ENCODE data around the gene TTC17.

Gene TTC17

DNA sequence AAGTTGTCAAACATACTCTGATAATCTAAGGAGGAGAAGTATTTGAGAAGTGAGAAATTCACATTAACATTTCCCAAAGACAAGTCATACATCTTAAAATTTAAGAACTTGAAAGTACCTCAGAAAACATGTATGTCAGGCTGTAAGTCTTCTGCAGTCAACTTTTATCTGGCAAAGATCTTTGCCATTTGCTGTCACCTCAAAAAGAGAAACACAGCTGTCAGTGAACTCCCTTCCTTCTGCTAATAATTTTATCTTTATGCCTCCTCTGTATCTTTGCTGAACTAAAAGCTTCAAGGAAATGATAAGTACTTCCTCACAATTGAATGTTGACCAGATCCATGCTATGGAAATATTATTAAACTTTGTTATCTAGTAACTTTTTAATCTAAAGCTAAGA, 18.7 kb downstream of the TTC17 start (continued):
- TF ChIP-seq, protein P1, sequence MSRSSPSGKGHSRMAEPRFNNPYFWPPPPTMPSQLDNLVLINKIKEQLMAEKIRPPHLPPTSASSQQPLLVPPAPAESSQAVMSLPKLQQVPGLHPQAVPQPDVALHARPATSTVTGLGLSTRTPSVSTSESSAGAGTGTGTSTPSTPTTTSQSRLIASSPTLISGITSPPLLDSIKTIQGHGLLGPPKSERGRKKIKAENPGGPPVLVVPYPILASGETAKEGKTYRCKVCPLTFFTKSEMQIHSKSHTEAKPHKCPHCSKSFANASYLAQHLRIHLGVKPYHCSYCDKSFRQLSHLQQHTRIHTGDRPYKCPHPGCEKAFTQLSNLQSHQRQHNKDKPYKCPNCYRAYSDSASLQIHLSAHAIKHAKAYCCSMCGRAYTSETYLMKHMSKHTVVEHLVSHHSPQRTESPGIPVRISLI (tag by site-specific recombination; IDR thresholded peaks at IDR 0.05), result no peak
- TF ChIP-seq, protein P2, sequence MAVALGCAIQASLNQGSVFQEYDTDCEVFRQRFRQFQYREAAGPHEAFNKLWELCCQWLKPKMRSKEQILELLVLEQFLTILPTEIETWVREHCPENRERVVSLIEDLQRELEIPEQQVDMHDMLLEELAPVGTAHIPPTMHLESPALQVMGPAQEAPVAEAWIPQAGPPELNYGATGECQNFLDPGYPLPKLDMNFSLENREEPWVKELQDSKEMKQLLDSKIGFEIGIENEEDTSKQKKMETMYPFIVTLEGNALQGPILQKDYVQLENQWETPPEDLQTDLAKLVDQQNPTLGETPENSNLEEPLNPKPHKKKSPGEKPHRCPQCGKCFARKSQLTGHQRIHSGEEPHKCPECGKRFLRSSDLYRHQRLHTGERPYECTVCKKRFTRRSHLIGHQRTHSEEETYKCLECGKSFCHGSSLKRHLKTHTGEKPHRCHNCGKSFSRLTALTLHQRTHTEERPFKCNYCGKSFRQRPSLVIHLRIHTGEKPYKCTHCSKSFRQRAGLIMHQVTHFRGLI (tag by site-specific recombination; IDR thresholded peaks at IDR 0.05), result no peak
- no peak for TF ChIP-seq ZNF626 (tag by site-specific recombination; IDR thresholded peaks at IDR 0.05)
- no peak for TF ChIP-seq ZBTB7A (tag by site-specific recombination; IDR thresholded peaks at IDR 0.05; ENCODE audit: low read depth)
- no peak for TF ChIP-seq ZNF223 (tag by site-specific recombination; IDR thresholded peaks at IDR 0.05)
- TF ChIP-seq ZBTB48 (tag by site-specific recombination; IDR thresholded peaks at IDR 0.05), result no peak
- TF ChIP-seq ZNF529 (tag by site-specific recombination; IDR thresholded peaks at IDR 0.05; ENCODE audit: insufficient replicate concordance), result no peak
- no peak for TF ChIP-seq TCF7L2 (IDR thresholded peaks at IDR 0.05; ENCODE audit: borderline replicate concordance, low read depth, low read length)
- no peak for TF ChIP-seq GFI1B (tag by site-specific recombination; IDR thresholded peaks at IDR 0.05)

DNA sequence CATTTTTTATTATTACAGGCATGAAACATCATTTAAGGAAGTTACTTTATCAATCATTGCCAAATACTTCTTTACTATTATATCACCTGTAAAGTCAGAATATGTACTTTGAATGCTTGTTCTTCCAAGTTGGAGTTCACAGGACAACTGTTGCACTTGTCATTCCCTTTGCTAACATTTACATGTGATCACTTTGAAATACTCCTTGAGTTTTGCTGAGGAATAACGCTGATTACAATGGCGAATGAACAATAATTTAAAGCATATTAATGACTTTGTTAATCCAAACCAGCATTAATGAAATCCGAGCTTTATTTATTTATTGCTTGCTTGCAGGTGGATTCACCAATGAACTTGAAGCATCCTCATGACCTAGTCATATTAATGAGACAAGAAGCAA, 20.2 kb downstream of the TTC17 start:
- ChIA-PET CTCF (interaction anchor here (1.4 kb wide), 1 partner anchor 67 kb away, joined by 3 read pairs; no protein-coding TSS in a partner anchor), POLR2A (interaction anchor here (1.2 to 1.3 kb wide), 2 partner anchors 20 to 67 kb away, joined by 3 read pairs; partner anchors contain the start of genes API5 and TTC17)
- no peaks in the 10 kb centered on the region for H3K4me1 ChIP-seq (ENCODE audit: control insufficient read depth, insufficient read depth, low read length)
- H3K36me3 ChIP-seq (ENCODE audit: control insufficient read depth in 2 of 2, insufficient read depth in 1 of 2, low read length in 2 of 2), result peaks cover 0 to 10% of the 10 kb centered on the region in 2 experiments; a peak in 2 of 3 replicates
- H3K4me3 ChIP-seq (ENCODE audit: low read depth, low read length), result no peak overlapping the region
- no peaks in the 10 kb centered on the region for H3K9me3 ChIP-seq (ENCODE audit: control insufficient read depth, insufficient read depth, low read depth, low read length)
- H3K27ac ChIP-seq (ENCODE audit: extremely low read depth, low read depth, low read length), result no peak overlapping the region
- TF ChIP-seq ZNF157 (tag by site-specific recombination; IDR thresholded peaks at IDR 0.05), result no peak
- TF ChIP-seq SCRT2 (tag by site-specific recombination; IDR thresholded peaks at IDR 0.05), result 0 out of 2 replicates have a peak, but pooled peaks have one; percentile 52

DNA sequence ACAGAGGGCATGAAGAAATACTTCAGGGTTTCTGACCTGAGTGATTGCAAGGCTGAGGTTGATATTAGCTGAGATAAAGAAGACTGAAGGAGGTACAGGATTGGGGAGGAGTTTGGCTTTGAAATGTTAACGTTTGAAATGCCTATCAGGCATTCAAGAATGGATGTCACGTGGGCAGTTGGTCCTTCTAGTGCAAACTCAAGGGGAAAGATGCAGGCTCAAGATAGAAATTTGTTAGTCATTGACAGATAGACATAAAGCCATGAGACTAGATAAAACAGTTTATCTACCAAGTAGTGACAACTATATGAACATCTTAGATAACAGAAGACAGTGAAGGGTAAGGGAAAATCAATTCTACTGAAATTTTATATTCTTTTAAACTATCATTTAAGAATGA, 23.1 kb downstream of the TTC17 start:
- no peak overlapping the region for H3K4me3 ChIP-seq (ENCODE audit: low read depth, low read length)
- no peaks in the 10 kb centered on the region for H3K9me3 ChIP-seq (ENCODE audit: control insufficient read depth, insufficient read depth, low read depth, low read length)
- no peaks in the 10 kb centered on the region for H3K4me1 ChIP-seq (ENCODE audit: control insufficient read depth, insufficient read depth, low read length)
- peaks cover 0 to 12% of the 10 kb centered on the region in 2 experiments; a peak in 2 of 3 replicates for H3K36me3 ChIP-seq (ENCODE audit: control insufficient read depth in 2 of 2, insufficient read depth in 1 of 2, low read length in 2 of 2)
- H3K27ac ChIP-seq (ENCODE audit: extremely low read depth, low read depth, low read length), result no peak overlapping the region
- TF ChIP-seq, protein P3, sequence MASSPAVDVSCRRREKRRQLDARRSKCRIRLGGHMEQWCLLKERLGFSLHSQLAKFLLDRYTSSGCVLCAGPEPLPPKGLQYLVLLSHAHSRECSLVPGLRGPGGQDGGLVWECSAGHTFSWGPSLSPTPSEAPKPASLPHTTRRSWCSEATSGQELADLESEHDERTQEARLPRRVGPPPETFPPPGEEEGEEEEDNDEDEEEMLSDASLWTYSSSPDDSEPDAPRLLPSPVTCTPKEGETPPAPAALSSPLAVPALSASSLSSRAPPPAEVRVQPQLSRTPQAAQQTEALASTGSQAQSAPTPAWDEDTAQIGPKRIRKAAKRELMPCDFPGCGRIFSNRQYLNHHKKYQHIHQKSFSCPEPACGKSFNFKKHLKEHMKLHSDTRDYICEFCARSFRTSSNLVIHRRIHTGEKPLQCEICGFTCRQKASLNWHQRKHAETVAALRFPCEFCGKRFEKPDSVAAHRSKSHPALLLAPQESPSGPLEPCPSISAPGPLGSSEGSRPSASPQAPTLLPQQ (tag by site-specific recombination; IDR thresholded peaks at IDR 0.05), result no peak
- TF ChIP-seq ZNF529 (tag by site-specific recombination; IDR thresholded peaks at IDR 0.05; ENCODE audit: insufficient replicate concordance) (no peak), ZNF335 (tag by site-specific recombination; conservative IDR thresholded peaks at IDR 0.05) (no peak)
- TF ChIP-seq, protein P4, sequence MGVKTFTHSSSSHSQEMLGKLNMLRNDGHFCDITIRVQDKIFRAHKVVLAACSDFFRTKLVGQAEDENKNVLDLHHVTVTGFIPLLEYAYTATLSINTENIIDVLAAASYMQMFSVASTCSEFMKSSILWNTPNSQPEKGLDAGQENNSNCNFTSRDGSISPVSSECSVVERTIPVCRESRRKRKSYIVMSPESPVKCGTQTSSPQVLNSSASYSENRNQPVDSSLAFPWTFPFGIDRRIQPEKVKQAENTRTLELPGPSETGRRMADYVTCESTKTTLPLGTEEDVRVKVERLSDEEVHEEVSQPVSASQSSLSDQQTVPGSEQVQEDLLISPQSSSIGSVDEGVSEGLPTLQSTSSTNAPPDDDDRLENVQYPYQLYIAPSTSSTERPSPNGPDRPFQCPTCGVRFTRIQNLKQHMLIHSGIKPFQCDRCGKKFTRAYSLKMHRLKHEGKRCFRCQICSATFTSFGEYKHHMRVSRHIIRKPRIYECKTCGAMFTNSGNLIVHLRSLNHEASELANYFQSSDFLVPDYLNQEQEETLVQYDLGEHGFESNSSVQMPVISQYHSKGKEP (tag by site-specific recombination; IDR thresholded peaks at IDR 0.05), result no peak
- ChIA-PET CTCF (interaction anchor here (1.0 kb wide), 1 partner anchor 20 kb away, joined by 3 read pairs; no protein-coding TSS in a partner anchor), POLR2A (no interaction called here)
